Lung (tissue), 12 donors: ENCODE data around the gene PAPPA2. TPM values are rescaled to one million over a fixed set of nuclear protein-coding genes. Genes with fewer than 3 reads are reported as not detected.

Experiments used
- ATAC-seq: fragments of 200-7000 bp; cut with Tn5 transposase; one replicate; pipeline ENCODE4 v1.9.1; 2020; ENCODE audit warnings: moderate number of reproducible peaks; ENCODE audit not compliant: insufficient read depth, low FRiP score
- DNase-seq, 3 donors: peaks; one replicate each; pipeline ENCODE4 v3.0.0-alpha.2; 2013 to 2017
- H3K27ac ChIP-seq, 2 donors: one replicate each; pipeline ENCODE4 v1.5.1; 2013; ENCODE audit warnings: mild to moderate bottlenecking in 2 of 2, moderate library complexity in 2 of 2, control low read depth in 1 of 2, inconsistent platforms in 1 of 2, low read depth in 1 of 2, low read length in 1 of 2
- H3K27me3 ChIP-seq, 3 donors: one replicate each; pipeline ENCODE4 v1.5.1; 2013; ENCODE audit warnings: low read length in 2 of 3; ENCODE audit not compliant: control insufficient read depth in 3 of 3, insufficient read depth in 3 of 3
- H3K36me3 ChIP-seq, 4 donors: one replicate each; pipeline ENCODE4 v1.5.1; 2013; ENCODE audit warnings: low read length in 4 of 4, mild to moderate bottlenecking in 1 of 4, moderate library complexity in 1 of 4; ENCODE audit not compliant: control insufficient read depth in 4 of 4, insufficient read depth in 4 of 4
- H3K4me1 ChIP-seq, 5 donors: one replicate each; pipeline ENCODE4 v1.5.1; 2013; ENCODE audit warnings: low read length in 5 of 5, mild to moderate bottlenecking in 2 of 5, moderate library complexity in 1 of 5; ENCODE audit not compliant: control insufficient read depth in 5 of 5, insufficient read depth in 5 of 5
- H3K4me3 ChIP-seq: one replicate; pipeline ENCODE4 v1.5.1; 2013; ENCODE audit warnings: mild to moderate bottlenecking, control low read depth, moderate library complexity
- H3K9ac ChIP-seq, 2 donors: one replicate each; pipeline ENCODE4 v1.5.1; 2013; ENCODE audit warnings: low read length in 2 of 2, control low read depth in 1 of 2; ENCODE audit not compliant: insufficient read depth in 1 of 2
- H3K9me3 ChIP-seq, 4 donors: one replicate each; pipeline ENCODE4 v1.5.1; 2013; ENCODE audit warnings: low read length in 3 of 4, mild to moderate bottlenecking in 1 of 4, moderate library complexity in 1 of 4; ENCODE audit not compliant: control insufficient read depth in 4 of 4, insufficient read depth in 3 of 4
- CTCF ChIP-seq: IDR thresholded peaks from 2 replicates; pipeline ENCODE4 v1.5.1; 2012; ENCODE audit warnings: mild to moderate bottlenecking; ENCODE audit errors: control extremely low read depth, extremely low read depth
- WGBS, 2 donors: extraction: QIAGEN DNeasy Blood & Tissue Kit; methylation state at CpG; one replicate each; pipeline ENCODE4 v1.1.7; 2013; 5-methylcytosine and 5-hydroxymethylcytosine counted together
- polyA plus RNA-seq, 2 donors: library from polyadenylated mRNA; stranded (reverse); fragments of 200-250 nt; gene quantifications; one replicate each; pipeline ENCODE4 v1.2.1, GENCODE V29; 2013
- total RNA-seq, 2 donors: library from RNA; depleted of rRNA in 1 of 2; stranded (reverse); fragments of >200 nt in 1 of 2; gene quantifications; one replicate each; pipeline ENCODE4 v1.2.1, GENCODE V29; 2014 to 2021
- donor health status: control.
- donor health status: control.
- donor health status: Bipolar disorder and iron deficiency.
- donor health status: healthy.
- donor health status: DM: yes; HTN: yes; CAD: no.

Gene PAPPA2
- total and polyA plus RNA-seq, 4 donors, result 0.02 to 0.55 (median 0.32) TPM

- 66 to 75% methylated on average over 8 of the region's 8 CpGs for WGBS, 2 donors
- peaks cover 0 to 9% (median 0%) of the 10 kb centered on the region in 4 donors for H3K9me3 ChIP-seq
- H3K4me1 ChIP-seq, result no peaks in the 10 kb centered on the region
- no peak overlapping the region for H3K4me3 ChIP-seq
- TF ChIP-seq CTCF, result no peak
- no peaks in the 10 kb centered on the region for H3K36me3 ChIP-seq
- no peaks in the 10 kb centered on the region for H3K27me3 ChIP-seq
- DNase-seq (no peak), ATAC-seq (no peak)
- H3K27ac ChIP-seq, result no peak overlapping the region
- no peak overlapping the region for H3K9ac ChIP-seq
These were observed 6.2 kb upstream of the PAPPA2 start for GRCh38 chr1:176456795-176457194.

GRCh38 chr1:176460544-176461336, 2.2 kb upstream of the PAPPA2 start:
- no peak for TF ChIP-seq CTCF
- no peaks in the 10 kb centered on the region for H3K36me3 ChIP-seq
- H3K9me3 ChIP-seq, result peaks cover 0 to 9% (median 0%) of the 10 kb centered on the region in 4 donors
- H3K27ac ChIP-seq, result no peak overlapping the region
- no peak overlapping the region for H3K9ac ChIP-seq
- H3K27me3 ChIP-seq, result no peaks in the 10 kb centered on the region
- 43 to 46% methylated on average over 2 of the region's 2 CpGs for WGBS, 2 donors
- no peak for DNase-seq
- no peaks in the 10 kb centered on the region for H3K4me1 ChIP-seq
- H3K4me3 ChIP-seq, result no peak overlapping the region
- ATAC-seq, result no peak

GRCh38 chr1:176461576-176461975, 1.4 kb upstream of the PAPPA2 start:
- H3K4me3 ChIP-seq, result no peak overlapping the region
- no peak overlapping the region for H3K27ac ChIP-seq
- H3K9ac ChIP-seq, result no peak overlapping the region
- H3K9me3 ChIP-seq, result peaks cover 0 to 9% (median 0%) of the 10 kb centered on the region in 4 donors
- no peaks in the 10 kb centered on the region for H3K4me1 ChIP-seq
- ATAC-seq (no peak), DNase-seq (no peak)
- H3K36me3 ChIP-seq, result no peaks in the 10 kb centered on the region
- no peaks in the 10 kb centered on the region for H3K27me3 ChIP-seq
- TF ChIP-seq CTCF, result no peak
- WGBS, 2 donors, result 68 to 79% methylated on average over 1 of the region's 1 CpG
